Left lung (tissue), 10 donors: ENCODE measurements around the gene DCUN1D2. TPM values are rescaled to one million over a fixed set of nuclear protein-coding genes. Genes with fewer than 3 reads are reported as not detected.

Source experiments
- ATAC-seq: fragments of 200-7000 bp; cut with Tn5 transposase; one replicate; pipeline ENCODE4 v1.9.1; 2020; ENCODE audit warnings: moderate library complexity
- DNase-seq, 4 donors: peaks; one replicate each; pipeline ENCODE4 v3.0.0-alpha.2; 2013 to 2020
- H3K27ac ChIP-seq, 2 donors: fragments of 200-600 bp; sonication (generic) in 1 of 2; one replicate each; pipeline versions ENCODE4 v1.5.0 to v1.8.0; 2020 to 2021
- H3K27me3 ChIP-seq, 2 donors: fragments of 200-600 bp; sonication (generic) in 1 of 2; one replicate each; pipeline versions ENCODE4 v1.5.0 to v1.8.0; 2020 to 2021
- H3K36me3 ChIP-seq, 2 donors: fragments of 200-600 bp; sonication (generic) in 1 of 2; one replicate each; pipeline versions ENCODE4 v1.5.0 to v1.8.0; 2020 to 2021
- H3K4me1 ChIP-seq, 2 donors: fragments of 200-600 bp; one replicate each; pipeline ENCODE4 v1.8.0; 2021
- H3K4me3 ChIP-seq, 2 donors: fragments of 200-600 bp; sonication (generic) in 1 of 2; one replicate each; pipeline versions ENCODE4 v1.5.0 to v1.8.0; 2020 to 2021; ENCODE audit warnings: mild to moderate bottlenecking in 1 of 2
- H3K9me3 ChIP-seq, 2 donors: fragments of 200-600 bp; sonication (generic) in 1 of 2; one replicate each; pipeline versions ENCODE4 v1.5.0 to v1.8.0; 2020 to 2021
- intact Hi-C, 2 donors: fragments of 100-400 bp; cut with DNase I; formaldehyde crosslinking; loops; one replicate each; pipeline versions ENCODE4 v1.11.2 to v1.14.2; 2022
- polyA plus RNA-seq, 6 donors: library from polyadenylated mRNA; unstranded; fragments of 120-200 nt; gene quantifications; one replicate each; pipeline ENCODE4 v1.2.1, GENCODE V29; 2013; ENCODE audit not compliant: insufficient read length in 6 of 6
- total RNA-seq, 2 donors: library from RNA; stranded (reverse); fragmentation: NEBNext Ultra II Directional; extraction: Animal tissue kit (Norgen Biotek cat#: 25700); gene quantifications; one replicate each; pipeline ENCODE4 v1.2.1, GENCODE V29; 2021
- TF ChIP-seq, protein P1 (sequence below), 2 donors: fragments of 200-600 bp; sonication (generic) in 1 of 2; IDR thresholded peaks; one replicate each; pipeline versions ENCODE4 v1.5.0 to v1.8.0; 2021; ENCODE audit warnings: antibody characterized with exemption in 2 of 2
- donor health status: DM: no; HTN: yes; CAD: no.
- donor health status: DM: no; HTN: no; CAD: no.

Gene DCUN1D2
- total and polyA plus RNA-seq, 8 donors: 10.3 to 26.3 (median 19.2) TPM

- Histone ChIP-seq H3K4me1 (no peaks in the 10 kb centered on the region), H3K4me3 (no peak overlapping the region), H3K27me3 (no peaks in the 10 kb centered on the region), H3K27ac (no peak overlapping the region), H3K9me3 (no peaks in the 10 kb centered on the region), H3K36me3 (no peaks in the 10 kb centered on the region)
- TF ChIP-seq, protein P1, sequence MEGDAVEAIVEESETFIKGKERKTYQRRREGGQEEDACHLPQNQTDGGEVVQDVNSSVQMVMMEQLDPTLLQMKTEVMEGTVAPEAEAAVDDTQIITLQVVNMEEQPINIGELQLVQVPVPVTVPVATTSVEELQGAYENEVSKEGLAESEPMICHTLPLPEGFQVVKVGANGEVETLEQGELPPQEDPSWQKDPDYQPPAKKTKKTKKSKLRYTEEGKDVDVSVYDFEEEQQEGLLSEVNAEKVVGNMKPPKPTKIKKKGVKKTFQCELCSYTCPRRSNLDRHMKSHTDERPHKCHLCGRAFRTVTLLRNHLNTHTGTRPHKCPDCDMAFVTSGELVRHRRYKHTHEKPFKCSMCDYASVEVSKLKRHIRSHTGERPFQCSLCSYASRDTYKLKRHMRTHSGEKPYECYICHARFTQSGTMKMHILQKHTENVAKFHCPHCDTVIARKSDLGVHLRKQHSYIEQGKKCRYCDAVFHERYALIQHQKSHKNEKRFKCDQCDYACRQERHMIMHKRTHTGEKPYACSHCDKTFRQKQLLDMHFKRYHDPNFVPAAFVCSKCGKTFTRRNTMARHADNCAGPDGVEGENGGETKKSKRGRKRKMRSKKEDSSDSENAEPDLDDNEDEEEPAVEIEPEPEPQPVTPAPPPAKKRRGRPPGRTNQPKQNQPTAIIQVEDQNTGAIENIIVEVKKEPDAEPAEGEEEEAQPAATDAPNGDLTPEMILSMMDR (IDR thresholded peaks at IDR 0.05): no peak
- intact Hi-C loops: no loop called here
- DNase-seq: peak in 1 of 4 donors; percentile 77
- ATAC-seq: no peak
These were observed 67.5 kb downstream of the DCUN1D2 start for GRCh38 chr13:113422807-113423519.

- Histone ChIP-seq H3K36me3 (no peaks in the 10 kb centered on the region), H3K27ac (peak overlapping the region in 1 of 2 donors; percentile 13), H3K9me3 (no peaks in the 10 kb centered on the region), H3K27me3 (peaks cover 0 to 5% of the 10 kb centered on the region in 2 donors), H3K4me3 (no peak overlapping the region), H3K4me1 (no peaks in the 10 kb centered on the region)
- intact Hi-C loops: no loop called here
- ATAC-seq (peak; percentile 52), DNase-seq (peak in 2 of 4 donors; percentile 81 to 90)
- TF ChIP-seq, protein P1 (IDR thresholded peaks at IDR 0.05): no peak
These were observed 68.7 kb downstream of the DCUN1D2 start for GRCh38 chr13:113421673-113422270.

DNA sequence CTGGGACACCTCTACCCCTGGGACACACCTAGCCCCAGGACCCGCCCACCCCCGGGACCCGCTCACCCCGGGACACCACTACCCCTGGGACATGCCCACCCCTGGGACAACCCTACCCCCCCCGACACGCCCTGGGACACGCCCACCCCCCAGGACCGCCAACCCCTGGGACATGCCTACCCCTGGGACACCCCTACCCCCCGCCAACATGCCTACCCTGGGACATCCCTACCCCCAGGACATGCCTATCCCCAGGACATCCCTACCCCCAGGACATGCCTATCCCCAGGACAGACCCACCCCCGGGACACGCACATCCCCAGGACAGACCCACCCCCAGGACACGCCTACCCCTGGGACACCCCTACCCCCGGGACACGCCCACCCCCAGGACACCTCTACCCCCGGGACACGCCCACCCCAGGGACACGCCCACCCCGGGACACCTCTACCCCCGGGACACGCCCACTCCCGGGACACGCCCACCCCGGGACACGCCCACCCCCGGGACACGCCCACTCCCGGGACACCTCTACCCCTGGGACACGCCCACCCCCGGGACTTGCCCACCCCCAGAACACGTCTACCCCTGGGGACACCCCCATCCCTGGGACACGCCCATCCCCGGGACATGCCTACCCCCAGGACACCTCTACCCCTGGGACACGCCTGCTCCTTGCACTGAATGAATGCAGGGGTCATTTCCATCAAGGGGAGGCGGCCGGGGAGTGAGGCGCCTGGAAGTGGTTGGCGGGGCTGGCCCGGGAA is 69.5 kb downstream of the DCUN1D2 start:
- H3K9me3 ChIP-seq: no peaks in the 10 kb centered on the region
- peaks cover 0 to 11% of the 10 kb centered on the region in 2 donors for H3K27me3 ChIP-seq
- intact Hi-C loops: no loop called here
- H3K4me1 ChIP-seq: no peaks in the 10 kb centered on the region
- no peaks in the 10 kb centered on the region for H3K36me3 ChIP-seq
- DNase-seq: no peak
- peak overlapping the region in 1 of 2 donors; percentile 13 for H3K27ac ChIP-seq
- no peak overlapping the region for H3K4me3 ChIP-seq
- no peak for ATAC-seq
- TF ChIP-seq, protein P1 (IDR thresholded peaks at IDR 0.05): no peak

- DNase-seq (no peak), ATAC-seq (no peak)
- Histone ChIP-seq H3K27me3 (peaks cover 0 to 13% of the 10 kb centered on the region in 2 donors), H3K36me3 (no peaks in the 10 kb centered on the region), H3K27ac (no peak overlapping the region), H3K4me3 (no peak overlapping the region), H3K4me1 (no peaks in the 10 kb centered on the region), H3K9me3 (no peaks in the 10 kb centered on the region)
- TF ChIP-seq, protein P1 (IDR thresholded peaks at IDR 0.05): no peak
- intact Hi-C loops: no loop called here
These were observed 70.3 kb downstream of the DCUN1D2 start for GRCh38 chr13:113420232-113420631.
